GM10248 (cell line): ENCODE data around the gene HPCA.

Experiments used
- CTCF ChIA-PET: fragments of 300-600 bp; sonication (Branson Sonifier 250); formaldehyde crosslinking; extraction: SDS; loops from one replicate; lab custom pipeline; 2021; ENCODE audit warnings: antibody characterized with exemption; lab: Yijun Ruan, JAX
- POLR2A ChIA-PET: fragments of 350-650 bp; sonication (Branson Sonifier 250); formaldehyde crosslinking; extraction: SDS; loops from one replicate; lab custom pipeline; 2020; ENCODE audit warnings: antibody characterized with exemption; lab: Yijun Ruan, JAX
- DNase-seq: peaks from one replicate; pipeline ENCODE4 v3.0.0; 2012; ENCODE audit errors: extremely low spot score
- CTCF ChIP-seq: IDR thresholded peaks from 2 replicates; pipeline ENCODE4 v1.5.1; 2012; ENCODE audit warnings: mild to moderate bottlenecking, low read depth; ENCODE audit errors: extremely low read depth, missing control alignments, control extremely low read depth

The HPCA gene

GRCh38 chr1:32881871-32882850 lies 4.1 kb upstream of the HPCA start:
- POLR2A ChIA-PET = no interaction called here
- CTCF ChIA-PET = interaction anchor here (0.9 to 1.3 kb wide), 4 partner anchors 10 to 205 kb away, joined by 3 to 4 read pairs (median 4); no protein-coding TSS in a partner anchor
- no peak for TF ChIP-seq CTCF
- DNase-seq = no peak

- CTCF ChIA-PET = interaction anchor here (1.2 kb wide), 1 partner anchor 12 kb away, joined by 4 read pairs; no protein-coding TSS in a partner anchor
- no peak for DNase-seq
- TF ChIP-seq CTCF = no peak
- POLR2A ChIA-PET = no interaction called here
These were observed 2.8 kb upstream of the HPCA start for GRCh38 chr1:32883338-32884031.

- TF ChIP-seq CTCF = no peak
- POLR2A ChIA-PET = no interaction called here
- CTCF ChIA-PET = interaction anchor here (1.2 kb wide), 1 partner anchor 12 kb away, joined by 4 read pairs; no protein-coding TSS in a partner anchor
- no peak for DNase-seq
These were observed 2.3 kb upstream of the HPCA start for GRCh38 chr1:32884032-32884372.

GRCh38 chr1:32884726-32885125 lies 1.6 kb upstream of the HPCA start:
- TF ChIP-seq CTCF = no peak
- ChIA-PET POLR2A (interaction anchor here (0.6 kb wide), 1 partner anchor 400 kb away, joined by 4 read pairs; no protein-coding TSS in a partner anchor), CTCF (interaction anchor here (1.2 to 3.7 kb wide), 2 partner anchors 9 to 13 kb away, joined by 4 to 28 read pairs; no protein-coding TSS in a partner anchor)
- no peak for DNase-seq

- CTCF ChIA-PET = interaction anchor here (1.1 to 3.7 kb wide), 3 partner anchors 9 to 57 kb away, joined by 3 to 28 read pairs (median 10); no protein-coding TSS in a partner anchor
- POLR2A ChIA-PET = no interaction called here
- TF ChIP-seq CTCF = no peak
- DNase-seq = no peak
These were observed 651 bp upstream of the HPCA start for GRCh38 chr1:32885676-32886003.

GRCh38 chr1:32886828-32887414 lies 630 bp downstream of the HPCA start:
- DNase-seq = no peak
- ChIA-PET POLR2A (no interaction called here), CTCF (interaction anchor here (0.9 to 3.7 kb wide), 5 partner anchors 10 to 143 kb away, joined by 3 to 28 read pairs (median 4); no protein-coding TSS in a partner anchor)
- TF ChIP-seq CTCF = no peak
